ENCODE measurements around the gene RGS2.

The RGS2 gene

GRCh38 chr1:192771341-192771740, 37.5 kb upstream of the RGS2 start:
- Histone ChIP-seq H3K4me1 (ENCODE audit: control insufficient read depth in 1 of 2, insufficient read depth in 2 of 2, low read length in 2 of 2) (no peaks in the 10 kb centered on the region), H3K9ac (ENCODE audit: low read depth in 1 of 2, low read length in 2 of 2) (no peak overlapping the region), H3K36me3 (ENCODE audit: control insufficient read depth in 1 of 2, insufficient read depth in 2 of 2, low read length in 2 of 2) (no peaks in the 10 kb centered on the region), H3K27ac (ENCODE audit: low read depth, low read length) (no peak overlapping the region), H3K4me3 (ENCODE audit: low read depth in 1 of 2, low read length in 2 of 2) (no peak overlapping the region), H3K27me3 (ENCODE audit: control insufficient read depth in 1 of 2, insufficient read depth in 2 of 2, low read length in 2 of 2) (no peaks in the 10 kb centered on the region), H3K9me3 (ENCODE audit: control insufficient read depth in 1 of 2, low read length in 2 of 2) (no peaks in the 10 kb centered on the region)

- Histone ChIP-seq H3K9me3 (ENCODE audit: control insufficient read depth in 1 of 2, low read length in 2 of 2) (no peaks in the 10 kb centered on the region), H3K27ac (ENCODE audit: low read depth, low read length) (no peak overlapping the region), H3K4me3 (ENCODE audit: low read depth in 1 of 2, low read length in 2 of 2) (no peak overlapping the region)
Observed at GRCh38 chr1:192775631-192776030, 33.2 kb upstream of the RGS2 start.

GRCh38 chr1:192776206-192776605, 32.6 kb upstream of the RGS2 start:
- no peaks in the 10 kb centered on the region for H3K36me3 ChIP-seq (ENCODE audit: control insufficient read depth in 1 of 2, insufficient read depth in 2 of 2, low read length in 2 of 2)
- no peak overlapping the region for H3K9ac ChIP-seq (ENCODE audit: low read depth in 1 of 2, low read length in 2 of 2)
- H3K27me3 ChIP-seq (ENCODE audit: control insufficient read depth in 1 of 2, insufficient read depth in 2 of 2, low read length in 2 of 2) = no peaks in the 10 kb centered on the region
- H3K9me3 ChIP-seq (ENCODE audit: control insufficient read depth in 1 of 2, low read length in 2 of 2) = no peaks in the 10 kb centered on the region
- H3K4me3 ChIP-seq (ENCODE audit: low read depth in 1 of 2, low read length in 2 of 2) = no peak overlapping the region
- no peak overlapping the region for H3K27ac ChIP-seq (ENCODE audit: low read depth, low read length)
- no peaks in the 10 kb centered on the region for H3K4me1 ChIP-seq (ENCODE audit: control insufficient read depth in 1 of 2, insufficient read depth in 2 of 2, low read length in 2 of 2)

More at GRCh38 chr1:192775631-192776030, 33.2 kb upstream of the RGS2 start:
- Histone ChIP-seq H3K27me3 (ENCODE audit: control insufficient read depth in 1 of 2, insufficient read depth in 2 of 2, low read length in 2 of 2) (no peaks in the 10 kb centered on the region), H3K4me1 (ENCODE audit: control insufficient read depth in 1 of 2, insufficient read depth in 2 of 2, low read length in 2 of 2) (no peaks in the 10 kb centered on the region), H3K36me3 (ENCODE audit: control insufficient read depth in 1 of 2, insufficient read depth in 2 of 2, low read length in 2 of 2) (no peaks in the 10 kb centered on the region), H3K9ac (ENCODE audit: low read depth in 1 of 2, low read length in 2 of 2) (no peak overlapping the region)

- no peaks in the 10 kb centered on the region for H3K9me3 ChIP-seq (ENCODE audit: control insufficient read depth in 1 of 2, low read length in 2 of 2)
- no peak overlapping the region for H3K27ac ChIP-seq (ENCODE audit: low read depth, low read length)
- H3K27me3 ChIP-seq (ENCODE audit: control insufficient read depth in 1 of 2, insufficient read depth in 2 of 2, low read length in 2 of 2) = no peaks in the 10 kb centered on the region
- H3K36me3 ChIP-seq (ENCODE audit: control insufficient read depth in 1 of 2, insufficient read depth in 2 of 2, low read length in 2 of 2) = no peaks in the 10 kb centered on the region
- no peak overlapping the region for H3K9ac ChIP-seq (ENCODE audit: low read depth in 1 of 2, low read length in 2 of 2)
- no peaks in the 10 kb centered on the region for H3K4me1 ChIP-seq (ENCODE audit: control insufficient read depth in 1 of 2, insufficient read depth in 2 of 2, low read length in 2 of 2)
- no peak overlapping the region for H3K4me3 ChIP-seq (ENCODE audit: low read depth in 1 of 2, low read length in 2 of 2)
Observed at GRCh38 chr1:192776998-192777397, 31.8 kb upstream of the RGS2 start.

- H3K9me3 ChIP-seq (ENCODE audit: control insufficient read depth in 1 of 2, low read length in 2 of 2) = no peaks in the 10 kb centered on the region
- H3K27ac ChIP-seq (ENCODE audit: low read depth, low read length) = no peak overlapping the region
- H3K4me1 ChIP-seq (ENCODE audit: control insufficient read depth in 1 of 2, insufficient read depth in 2 of 2, low read length in 2 of 2) = no peaks in the 10 kb centered on the region
Observed at GRCh38 chr1:192783791-192784190, 25.0 kb upstream of the RGS2 start.

GRCh38 chr1:192784397-192784796, 24.4 kb upstream of the RGS2 start:
- H3K9ac ChIP-seq (ENCODE audit: low read depth in 1 of 2, low read length in 2 of 2) = no peak overlapping the region
- no peaks in the 10 kb centered on the region for H3K27me3 ChIP-seq (ENCODE audit: control insufficient read depth in 1 of 2, insufficient read depth in 2 of 2, low read length in 2 of 2)
- H3K4me3 ChIP-seq (ENCODE audit: low read depth in 1 of 2, low read length in 2 of 2) = no peak overlapping the region
- no peak overlapping the region for H3K27ac ChIP-seq (ENCODE audit: low read depth, low read length)
- no peaks in the 10 kb centered on the region for H3K36me3 ChIP-seq (ENCODE audit: control insufficient read depth in 1 of 2, insufficient read depth in 2 of 2, low read length in 2 of 2)
- H3K4me1 ChIP-seq (ENCODE audit: control insufficient read depth in 1 of 2, insufficient read depth in 2 of 2, low read length in 2 of 2) = no peaks in the 10 kb centered on the region
- no peaks in the 10 kb centered on the region for H3K9me3 ChIP-seq (ENCODE audit: control insufficient read depth in 1 of 2, low read length in 2 of 2)

More at GRCh38 chr1:192783791-192784190, 25.0 kb upstream of the RGS2 start:
- Histone ChIP-seq H3K36me3 (ENCODE audit: control insufficient read depth in 1 of 2, insufficient read depth in 2 of 2, low read length in 2 of 2) (no peaks in the 10 kb centered on the region), H3K4me3 (ENCODE audit: low read depth in 1 of 2, low read length in 2 of 2) (no peak overlapping the region), H3K27me3 (ENCODE audit: control insufficient read depth in 1 of 2, insufficient read depth in 2 of 2, low read length in 2 of 2) (no peaks in the 10 kb centered on the region), H3K9ac (ENCODE audit: low read depth in 1 of 2, low read length in 2 of 2) (no peak overlapping the region)

- Histone ChIP-seq H3K27me3 (ENCODE audit: control insufficient read depth in 1 of 2, insufficient read depth in 2 of 2, low read length in 2 of 2) (no peaks in the 10 kb centered on the region), H3K9me3 (ENCODE audit: control insufficient read depth in 1 of 2, low read length in 2 of 2) (no peaks in the 10 kb centered on the region), H3K4me1 (ENCODE audit: control insufficient read depth in 1 of 2, insufficient read depth in 2 of 2, low read length in 2 of 2) (no peaks in the 10 kb centered on the region), H3K27ac (ENCODE audit: low read depth, low read length) (no peak overlapping the region), H3K9ac (ENCODE audit: low read depth in 1 of 2, low read length in 2 of 2) (no peak overlapping the region), H3K4me3 (ENCODE audit: low read depth in 1 of 2, low read length in 2 of 2) (no peak overlapping the region), H3K36me3 (ENCODE audit: control insufficient read depth in 1 of 2, insufficient read depth in 2 of 2, low read length in 2 of 2) (no peaks in the 10 kb centered on the region)
Observed at GRCh38 chr1:192786576-192786975, 22.3 kb upstream of the RGS2 start.

GRCh38 chr1:192787914-192788585, 20.8 kb upstream of the RGS2 start:
- Histone ChIP-seq H3K36me3 (ENCODE audit: control insufficient read depth in 1 of 2, insufficient read depth in 2 of 2, low read length in 2 of 2) (no peaks in the 10 kb centered on the region), H3K27me3 (ENCODE audit: control insufficient read depth in 1 of 2, insufficient read depth in 2 of 2, low read length in 2 of 2) (no peaks in the 10 kb centered on the region), H3K4me1 (ENCODE audit: control insufficient read depth in 1 of 2, insufficient read depth in 2 of 2, low read length in 2 of 2) (no peaks in the 10 kb centered on the region), H3K9ac (ENCODE audit: low read depth in 1 of 2, low read length in 2 of 2) (no peak overlapping the region), H3K9me3 (ENCODE audit: control insufficient read depth in 1 of 2, low read length in 2 of 2) (no peaks in the 10 kb centered on the region), H3K27ac (ENCODE audit: low read depth, low read length) (no peak overlapping the region), H3K4me3 (ENCODE audit: low read depth in 1 of 2, low read length in 2 of 2) (no peak overlapping the region)

- H3K4me3 ChIP-seq (ENCODE audit: low read depth in 1 of 2, low read length in 2 of 2) = no peak overlapping the region
- no peak overlapping the region for H3K27ac ChIP-seq (ENCODE audit: low read depth, low read length)
- no peaks in the 10 kb centered on the region for H3K9me3 ChIP-seq (ENCODE audit: control insufficient read depth in 1 of 2, low read length in 2 of 2)
- no peaks in the 10 kb centered on the region for H3K4me1 ChIP-seq (ENCODE audit: control insufficient read depth in 1 of 2, insufficient read depth in 2 of 2, low read length in 2 of 2)
- no peaks in the 10 kb centered on the region for H3K36me3 ChIP-seq (ENCODE audit: control insufficient read depth in 1 of 2, insufficient read depth in 2 of 2, low read length in 2 of 2)
- no peak overlapping the region for H3K9ac ChIP-seq (ENCODE audit: low read depth in 1 of 2, low read length in 2 of 2)
- H3K27me3 ChIP-seq (ENCODE audit: control insufficient read depth in 1 of 2, insufficient read depth in 2 of 2, low read length in 2 of 2) = no peaks in the 10 kb centered on the region
Observed at GRCh38 chr1:192789871-192790270, 19.0 kb upstream of the RGS2 start.

GRCh38 chr1:192792628-192793027, 16.2 kb upstream of the RGS2 start:
- Histone ChIP-seq H3K27me3 (ENCODE audit: control insufficient read depth in 1 of 2, insufficient read depth in 2 of 2, low read length in 2 of 2) (no peaks in the 10 kb centered on the region), H3K9ac (ENCODE audit: low read depth in 1 of 2, low read length in 2 of 2) (no peak overlapping the region), H3K9me3 (ENCODE audit: control insufficient read depth in 1 of 2, low read length in 2 of 2) (no peaks in the 10 kb centered on the region), H3K4me3 (ENCODE audit: low read depth in 1 of 2, low read length in 2 of 2) (no peak overlapping the region), H3K36me3 (ENCODE audit: control insufficient read depth in 1 of 2, insufficient read depth in 2 of 2, low read length in 2 of 2) (no peaks in the 10 kb centered on the region), H3K4me1 (ENCODE audit: control insufficient read depth in 1 of 2, insufficient read depth in 2 of 2, low read length in 2 of 2) (no peaks in the 10 kb centered on the region), H3K27ac (ENCODE audit: low read depth, low read length) (no peak overlapping the region)
